SU-DHL-6 (cell line): Measurements from ENCODE around the gene SPATA2.

Source experiments
- H2AFZ ChIP-seq: fragments of 200-600 bp; sonication (generic); 2 replicates; pipeline ENCODE4 v1.6.1; 2014; ENCODE audit warnings: low read depth, mild to moderate bottlenecking, moderate library complexity, mixed read lengths, antibody characterized with exemption, low read length; ENCODE audit not compliant: severe bottlenecking
- H3F3A ChIP-seq: fragments of 200-600 bp; shearing (Covaris generic); 2 replicates; pipeline ENCODE4 v1.6.0; 2016; ENCODE audit warnings: antibody characterized with exemption, mild to moderate bottlenecking; ENCODE audit not compliant: insufficient read depth
- H3K27ac ChIP-seq: fragments of 200-600 bp; sonication (generic); 2 replicates; pipeline ENCODE4 v1.5.1; 2016; ENCODE audit warnings: low read depth, mild to moderate bottlenecking, low read length, moderate library complexity, mixed read lengths
- H3K27me3 ChIP-seq: fragments of 200-600 bp; sonication (generic), shearing (Covaris generic); 2 replicates; pipeline ENCODE4 v1.6.0; 2014; ENCODE audit warnings: mild to moderate bottlenecking, low read length
- H3K36me3 ChIP-seq: fragments of 200-600 bp; sonication (generic); 2 replicates; pipeline ENCODE4 v1.6.1; 2014; ENCODE audit warnings: mild to moderate bottlenecking, low read length, mixed read lengths
- H3K4me2 ChIP-seq: fragments of 300-600, 200-600 bp; shearing (Covaris generic), sonication (generic); 2 replicates; pipeline ENCODE4 v1.6.0; 2014; ENCODE audit warnings: low read length, low read depth, mild to moderate bottlenecking; ENCODE audit not compliant: poor library complexity, severe bottlenecking
- H3K4me3 ChIP-seq: fragments of 200-600 bp; sonication (generic); 2 replicates; pipeline ENCODE4 v1.5.1; 2014; ENCODE audit warnings: antibody characterized with exemption, low read length, mild to moderate bottlenecking, mixed read lengths; ENCODE audit not compliant: insufficient read depth, poor library complexity, severe bottlenecking
- H3K79me2 ChIP-seq: fragments of 200-600 bp; sonication (generic); 2 replicates; pipeline ENCODE4 v1.6.1; 2014; ENCODE audit warnings: mild to moderate bottlenecking, low read length, moderate library complexity; ENCODE audit not compliant: insufficient read depth
- H3K9ac ChIP-seq: fragments of 200-600 bp; sonication (generic); 2 replicates; pipeline ENCODE4 v1.7.0; 2014; ENCODE audit warnings: mild to moderate bottlenecking, low read length
- H3K9me2 ChIP-seq: fragments of 200-600 bp; sonication (generic); replicated peaks from 2 replicates; pipeline ENCODE4 v1.6.1; 2014; ENCODE audit warnings: low read length; ENCODE audit not compliant: insufficient read depth
- H3K9me3 ChIP-seq: fragments of 200-600 bp; sonication (generic); 2 replicates; pipeline ENCODE4 v1.6.1; 2014; ENCODE audit warnings: low read length, mixed read lengths; ENCODE audit not compliant: insufficient read depth
- H4K20me1 ChIP-seq: fragments of 200-600 bp; sonication (generic); 2 replicates; pipeline ENCODE4 v1.6.1; 2014; ENCODE audit warnings: low read depth, mild to moderate bottlenecking, antibody characterized with exemption, low read length, moderate library complexity, mixed read lengths
- CTCF ChIP-seq: fragments of 200-600 bp; sonication (generic); IDR thresholded peaks from one replicate; pipeline ENCODE4 v1.5.1; 2017; ENCODE audit warnings: antibody characterized with exemption, mild to moderate bottlenecking, low read length, moderate library complexity; ENCODE audit not compliant: insufficient read depth, poor library complexity, severe bottlenecking
- EZH2phosphoT487 ChIP-seq: fragments of 200-600 bp; sonication (generic), shearing (Covaris generic); conservative IDR thresholded peaks from 2 replicates; pipeline ENCODE4 v1.6.1; 2018; ENCODE audit warnings: mild to moderate bottlenecking, antibody characterized with exemption, low read length, moderate library complexity, mixed read lengths

Gene SPATA2

GRCh38 chr20:49887251-49888211 is 27.8 kb downstream of the SPATA2 start:
- Histone ChIP-seq H3K27ac (no peak overlapping the region), H3K4me2 (no peak overlapping the region), H3F3A (no peaks in the 10 kb centered on the region), H4K20me1 (no peaks in the 10 kb centered on the region), H3K9ac (no peak overlapping the region), H3K79me2 (no peaks in the 10 kb centered on the region), H2AFZ (no peak overlapping the region), H3K27me3 (no peaks in the 10 kb centered on the region), H3K36me3 (no peaks in the 10 kb centered on the region), H3K9me2 (no peaks in the 10 kb centered on the region), H3K4me3 (no peak overlapping the region), H3K9me3 (no peaks in the 10 kb centered on the region)
- TF ChIP-seq CTCF (no peak), EZH2phosphoT487 (no peak)

- no peaks in the 10 kb centered on the region for H3F3A ChIP-seq
- H3K4me2 ChIP-seq: no peak overlapping the region
- H3K27ac ChIP-seq: no peak overlapping the region
- H3K9me3 ChIP-seq: no peaks in the 10 kb centered on the region
- no peak overlapping the region for H3K9ac ChIP-seq
- no peaks in the 10 kb centered on the region for H3K9me2 ChIP-seq
- no peaks in the 10 kb centered on the region for H3K79me2 ChIP-seq
- no peaks in the 10 kb centered on the region for H4K20me1 ChIP-seq
- H3K36me3 ChIP-seq: no peaks in the 10 kb centered on the region
- no peak for TF ChIP-seq CTCF
- TF ChIP-seq EZH2phosphoT487: no peak
- H3K27me3 ChIP-seq: no peaks in the 10 kb centered on the region
- no peak overlapping the region for H3K4me3 ChIP-seq
- no peak overlapping the region for H2AFZ ChIP-seq
Measured at GRCh38 chr20:49886571-49887213, 28.6 kb downstream of the SPATA2 start.

GRCh38 chr20:49885558-49886332 is 29.6 kb downstream of the SPATA2 start:
- H3K4me2 ChIP-seq: no peak overlapping the region

More at GRCh38 chr20:49885558-49886332, 29.6 kb downstream of the SPATA2 start:
- Histone ChIP-seq H3K27me3 (no peaks in the 10 kb centered on the region), H3F3A (no peaks in the 10 kb centered on the region), H3K4me3 (no peak overlapping the region), H3K9ac (no peak overlapping the region), H3K36me3 (no peaks in the 10 kb centered on the region), H3K9me3 (no peaks in the 10 kb centered on the region), H2AFZ (no peak overlapping the region), H3K27ac (no peak overlapping the region), H3K79me2 (no peaks in the 10 kb centered on the region), H4K20me1 (no peaks in the 10 kb centered on the region), H3K9me2 (no peaks in the 10 kb centered on the region)
- TF ChIP-seq EZH2phosphoT487 (no peak), CTCF (no peak)
